DND-41 (cell line): ENCODE results near the gene TMED4.

Source experiments
- ATAC-seq: fragments of 200-7000 bp; cut with Tn5 transposase; 3 replicates; pipeline ENCODE4 v1.9.1; 2021; ENCODE audit warnings: low read depth; ENCODE audit not compliant: insufficient read depth
- DNase-seq: peaks from one replicate; pipeline ENCODE4 v3.0.0-alpha.2; 2020
- H2AFZ ChIP-seq: 2 replicates; pipeline ENCODE4 v1.6.0; 2012; ENCODE audit warnings: low read depth, low read length
- H3K27ac ChIP-seq: 2 replicates; pipeline ENCODE4 v1.5.1; 2012; ENCODE audit warnings: low read length, inconsistent platforms
- H3K27me3 ChIP-seq: fragments of 200-600 bp; sonication (generic); 2 replicates; pipeline ENCODE4 v1.6.0; 2012; ENCODE audit warnings: low read length, mild to moderate bottlenecking, inconsistent platforms; ENCODE audit not compliant: insufficient read depth, poor library complexity
- H3K36me3 ChIP-seq: 2 replicates; pipeline ENCODE4 v1.5.1; 2012; ENCODE audit warnings: low read length, inconsistent platforms; ENCODE audit not compliant: insufficient read depth
- H3K4me1 ChIP-seq: 2 replicates; pipeline ENCODE4 v1.5.1; 2012; ENCODE audit warnings: mild to moderate bottlenecking, low read length; ENCODE audit not compliant: insufficient read depth
- H3K4me2 ChIP-seq: 2 replicates; pipeline ENCODE4 v1.6.0; 2012; ENCODE audit warnings: mild to moderate bottlenecking, moderate library complexity, low read length, inconsistent platforms; ENCODE audit not compliant: insufficient read depth
- H3K4me3 ChIP-seq, 2 experiments: fragments of 200-600 bp in 1 of 2; shearing (Covaris generic) in 1 of 2; 2 replicates each; pipeline ENCODE4 v1.5.1; 2012 to 2016; ENCODE audit warnings: inconsistent platforms in 2 of 2, low read length in 2 of 2, mild to moderate bottlenecking in 2 of 2, low read depth in 1 of 2, moderate library complexity in 1 of 2
- H3K79me2 ChIP-seq: 2 replicates; pipeline ENCODE4 v1.6.0; 2012; ENCODE audit warnings: low read length, inconsistent platforms; ENCODE audit not compliant: insufficient read depth
- H3K9ac ChIP-seq: 2 replicates; pipeline ENCODE4 v1.6.0; 2012; ENCODE audit warnings: low read depth, mild to moderate bottlenecking, inconsistent platforms, low read length, moderate library complexity
- H3K9me3 ChIP-seq: 2 replicates; pipeline ENCODE4 v1.5.1; 2012; ENCODE audit warnings: low read length, moderate library complexity, mild to moderate bottlenecking, inconsistent platforms; ENCODE audit not compliant: insufficient read depth, severe bottlenecking
- H4K20me1 ChIP-seq: 2 replicates; pipeline ENCODE4 v1.6.0; 2012; ENCODE audit warnings: low read length; ENCODE audit not compliant: insufficient read depth
- CTCF ChIP-seq: IDR thresholded peaks from 2 replicates; pipeline ENCODE4 v1.5.1; 2012; ENCODE audit warnings: borderline replicate concordance, low read length, moderate library complexity, mild to moderate bottlenecking; ENCODE audit not compliant: poor library complexity, severe bottlenecking; ENCODE audit errors: extremely low read depth
- EZH2 ChIP-seq: IDR thresholded peaks from 3 replicates; pipeline ENCODE4 v1.6.1; 2012; ENCODE audit warnings: borderline replicate concordance, low read depth, mild to moderate bottlenecking, moderate library complexity, low read length, inconsistent platforms; ENCODE audit not compliant: severe bottlenecking

TMED4 gene

DNA sequence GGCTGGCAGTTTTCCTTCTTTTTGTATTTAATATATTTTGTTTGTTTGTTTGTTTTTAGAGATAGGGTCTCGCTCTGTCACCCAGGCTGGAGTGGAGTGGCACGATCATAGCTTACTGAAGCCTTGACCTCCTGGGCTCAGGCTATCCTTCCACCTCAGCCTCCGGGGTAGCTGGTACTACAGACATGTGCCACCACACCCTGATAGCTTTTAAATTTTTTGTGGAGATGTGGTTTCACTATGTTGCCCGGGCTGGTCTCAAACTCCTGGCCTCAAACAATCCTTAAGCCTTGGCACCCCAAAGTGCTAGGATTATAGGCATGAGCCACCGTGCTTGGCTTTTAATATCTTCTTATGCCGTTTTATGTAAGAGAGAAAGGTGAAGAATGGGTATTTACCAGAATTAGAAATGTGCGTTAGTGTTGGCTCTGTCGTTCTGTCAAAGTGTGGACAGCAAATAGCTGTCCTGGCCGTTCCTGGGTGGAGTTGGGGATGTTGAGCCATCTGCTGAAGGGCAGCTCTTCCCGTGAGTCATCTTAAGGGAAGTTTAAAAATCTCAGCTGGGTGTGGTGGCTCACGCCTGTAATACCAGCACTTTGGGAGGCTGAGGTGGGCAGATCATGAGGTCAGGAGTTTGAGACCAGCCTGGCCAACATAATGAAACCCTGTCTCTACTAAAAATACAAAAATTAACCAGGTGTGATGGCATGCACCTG is 39.2 kb upstream of the TMED4 start:
- Histone ChIP-seq H3K4me2 (no peak overlapping the region), H3K27me3 (no peaks in the 10 kb centered on the region), H3K9me3 (no peaks in the 10 kb centered on the region), H4K20me1 (peaks cover 58% of the 10 kb centered on the region), H3K9ac (no peak overlapping the region), H3K79me2 (peaks cover 91% of the 10 kb centered on the region), H3K4me1 (0 out of 2 replicates have a peak, but pooled peaks cover 1% of the 10 kb centered on the region), H3K36me3 (peaks cover 27% of the 10 kb centered on the region), H2AFZ (no peak overlapping the region), H3K27ac (no peak overlapping the region), H3K4me3 (no peak overlapping the region)
- DNase-seq (no peak), ATAC-seq (no peak)
- TF ChIP-seq CTCF: no peak
- no peak for TF ChIP-seq EZH2

DNA sequence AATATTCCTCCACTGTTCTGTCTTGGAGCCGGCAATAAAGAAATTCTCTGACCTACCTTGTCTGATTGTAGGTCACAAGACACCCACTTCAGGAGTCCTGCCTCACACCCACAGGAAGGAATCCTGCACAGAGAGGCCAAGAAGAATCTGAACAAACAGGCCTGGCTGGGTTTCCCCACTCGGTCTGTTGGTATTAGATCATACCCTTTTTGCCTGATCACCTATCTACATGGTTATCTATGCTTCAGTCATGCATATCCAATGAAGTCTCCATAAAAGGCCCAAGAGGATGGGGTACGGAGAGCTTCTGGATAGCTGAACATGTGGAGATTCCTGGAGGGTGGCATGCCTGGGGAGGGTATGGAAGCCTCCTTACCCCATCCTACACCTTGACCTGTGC is 36.7 kb upstream of the TMED4 start:
- H4K20me1 ChIP-seq: peaks cover 62% of the 10 kb centered on the region
- no peak overlapping the region for H3K9ac ChIP-seq
- 0 out of 2 replicates have a peak, but pooled peaks cover 2% of the 10 kb centered on the region for H3K4me1 ChIP-seq
- no peaks in the 10 kb centered on the region for H3K27me3 ChIP-seq
- ATAC-seq (no peak), DNase-seq (no peak)
- H3K27ac ChIP-seq: no peak overlapping the region
- TF ChIP-seq CTCF (no peak), EZH2 (no peak)
- H3K9me3 ChIP-seq: no peaks in the 10 kb centered on the region
- no peak overlapping the region for H3K4me3 ChIP-seq
- H3K4me2 ChIP-seq: no peak overlapping the region
- H2AFZ ChIP-seq: no peak overlapping the region
- peaks cover 8% of the 10 kb centered on the region; the same call in 1 of the 2 replicates for H3K36me3 ChIP-seq
- H3K79me2 ChIP-seq: peaks cover 96% of the 10 kb centered on the region

GRCh38 chr7:44618045-44618444 is 36.0 kb upstream of the TMED4 start:
- H3K9ac ChIP-seq: no peak overlapping the region
- H3K36me3 ChIP-seq: peaks cover 8% of the 10 kb centered on the region; the same call in 1 of the 2 replicates
- ATAC-seq: no peak
- H3K27ac ChIP-seq: no peak overlapping the region
- no peak for DNase-seq
- no peak overlapping the region for H3K4me3 ChIP-seq
- no peak overlapping the region for H3K4me2 ChIP-seq
- H2AFZ ChIP-seq: no peak overlapping the region
- no peaks in the 10 kb centered on the region for H3K9me3 ChIP-seq
- peaks cover 96% of the 10 kb centered on the region for H3K79me2 ChIP-seq
- TF ChIP-seq EZH2 (no peak), CTCF (no peak)
- H4K20me1 ChIP-seq: peaks cover 64% of the 10 kb centered on the region
- H3K4me1 ChIP-seq: 0 out of 2 replicates have a peak, but pooled peaks cover 2% of the 10 kb centered on the region
- no peaks in the 10 kb centered on the region for H3K27me3 ChIP-seq
